Stomach (tissue), 4 donors: ENCODE measurements around the gene CCNH.

ENCODE experiments used
- POLR2A ChIP-seq, 4 donors: fragments of 450-650 bp; IDR thresholded peaks; one replicate each; pipeline ENCODE4 v1.6.1; 2016; ENCODE audit warnings: antibody characterized with exemption in 4 of 4, control low read depth in 2 of 4, mild to moderate bottlenecking in 1 of 4, moderate library complexity in 1 of 4
- POLR2AphosphoS5 ChIP-seq, 3 donors: sonication (generic); formaldehyde crosslinking; IDR thresholded peaks; one replicate each; pipeline ENCODE4 v1.6.1; 2016; ENCODE audit warnings: antibody characterized with exemption in 3 of 3
- TF ChIP-seq, protein P1 (sequence below), 7 experiments: fragments of 450-650 bp in 4 of 7; fragments of 200-600 bp in 3 of 7; sonication (generic) in 3 of 7; IDR thresholded peaks; one replicate each; pipeline ENCODE4 v1.5.1; 2016 to 2019; ENCODE audit warnings: antibody characterized with exemption in 7 of 7, control low read depth in 2 of 7, mild to moderate bottlenecking in 1 of 7

DNA sequence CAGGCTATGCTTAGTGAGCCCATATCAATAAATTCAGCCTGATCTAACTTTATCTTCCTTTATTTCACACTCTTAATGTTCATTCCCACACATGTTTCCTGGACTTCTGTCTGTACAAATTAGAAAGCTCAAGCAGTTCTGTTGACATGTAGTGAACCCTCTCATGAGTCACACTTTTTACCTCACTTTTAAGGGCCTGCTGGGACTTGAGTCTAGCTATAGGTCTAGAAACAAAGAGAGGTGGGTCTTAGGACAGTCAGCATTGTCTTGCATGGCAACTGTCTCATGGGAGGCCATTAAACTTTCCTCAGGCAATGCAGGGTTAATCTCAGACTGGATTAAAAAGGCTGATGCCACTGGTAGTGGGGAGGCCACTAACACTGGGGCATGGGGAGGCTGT lies 8.6 kb upstream of the CCNH start:
- TF ChIP-seq, protein P1, sequence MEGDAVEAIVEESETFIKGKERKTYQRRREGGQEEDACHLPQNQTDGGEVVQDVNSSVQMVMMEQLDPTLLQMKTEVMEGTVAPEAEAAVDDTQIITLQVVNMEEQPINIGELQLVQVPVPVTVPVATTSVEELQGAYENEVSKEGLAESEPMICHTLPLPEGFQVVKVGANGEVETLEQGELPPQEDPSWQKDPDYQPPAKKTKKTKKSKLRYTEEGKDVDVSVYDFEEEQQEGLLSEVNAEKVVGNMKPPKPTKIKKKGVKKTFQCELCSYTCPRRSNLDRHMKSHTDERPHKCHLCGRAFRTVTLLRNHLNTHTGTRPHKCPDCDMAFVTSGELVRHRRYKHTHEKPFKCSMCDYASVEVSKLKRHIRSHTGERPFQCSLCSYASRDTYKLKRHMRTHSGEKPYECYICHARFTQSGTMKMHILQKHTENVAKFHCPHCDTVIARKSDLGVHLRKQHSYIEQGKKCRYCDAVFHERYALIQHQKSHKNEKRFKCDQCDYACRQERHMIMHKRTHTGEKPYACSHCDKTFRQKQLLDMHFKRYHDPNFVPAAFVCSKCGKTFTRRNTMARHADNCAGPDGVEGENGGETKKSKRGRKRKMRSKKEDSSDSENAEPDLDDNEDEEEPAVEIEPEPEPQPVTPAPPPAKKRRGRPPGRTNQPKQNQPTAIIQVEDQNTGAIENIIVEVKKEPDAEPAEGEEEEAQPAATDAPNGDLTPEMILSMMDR (IDR thresholded peaks at IDR 0.05): no peak
- TF ChIP-seq POLR2AphosphoS5 (IDR thresholded peaks at IDR 0.05) (no peak), POLR2A (IDR thresholded peaks at IDR 0.05) (no peak)
